GM18519 (cell line): ENCODE data around the gene CCDC169.
"Not testable (repeated sequence)": the region's sequence is repeated elsewhere in the genome, so short reads cannot be mapped to it uniquely, and the experiment has no call there.

Experiments used
- ATAC-seq: cut with Tn5 transposase; IDR thresholded peaks from one replicate; pipeline ENCODE4 v1.9.1; 2021; ENCODE audit warnings: mild to moderate bottlenecking, moderate library complexity; ENCODE audit not compliant: unreplicated experiment, low FRiP score

The CCDC169 gene

GRCh38 chr13:36319793-36320192, 22.2 kb upstream of the CCDC169 start:
- not testable (repeated sequence) for ATAC-seq

DNA sequence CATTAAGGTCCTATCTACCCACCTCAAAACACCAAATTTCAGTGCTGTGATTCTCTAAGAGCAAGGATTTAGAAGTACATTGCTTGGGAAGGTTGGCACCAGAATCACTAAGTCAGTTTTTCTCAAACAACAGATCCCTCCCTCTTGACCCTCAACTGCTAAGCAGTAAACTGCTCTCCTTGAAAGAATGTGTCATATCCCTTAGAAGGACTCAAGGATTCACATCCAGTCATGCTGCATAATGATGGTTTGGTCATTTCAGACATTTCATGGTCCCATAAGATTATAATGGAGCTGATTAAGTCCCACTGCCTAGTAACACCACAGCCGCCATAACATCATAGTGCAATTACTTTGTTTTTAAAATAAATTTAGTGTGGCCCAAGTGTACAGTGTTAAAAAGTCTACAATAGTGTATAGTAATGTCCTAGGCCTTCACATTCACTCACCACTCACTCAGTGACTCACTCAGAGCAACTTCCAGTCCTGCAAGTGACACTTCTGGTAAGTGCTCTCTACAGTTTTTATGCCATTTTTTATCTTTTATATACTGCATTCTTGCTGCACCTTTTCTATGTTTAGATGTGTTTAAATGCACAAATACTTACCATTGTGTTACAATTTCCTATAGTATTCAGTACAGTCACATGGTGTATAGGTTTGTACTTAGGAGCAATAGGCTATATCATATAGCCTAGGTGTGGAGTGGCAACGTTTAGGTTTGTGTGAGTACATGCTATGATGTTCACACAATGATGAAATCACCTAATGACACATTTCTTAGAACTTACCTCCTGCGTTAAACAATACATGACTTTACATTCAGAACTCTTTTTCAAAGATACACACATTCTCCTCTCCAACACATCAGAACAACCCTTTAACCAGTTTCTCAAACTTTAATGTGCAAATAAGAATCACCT, 15.7 kb upstream of the CCDC169 start:
- no peak for ATAC-seq

- ATAC-seq, result no peak
Measured at GRCh38 chr13:36310417-36311108, 12.9 kb upstream of the CCDC169 start.

DNA sequence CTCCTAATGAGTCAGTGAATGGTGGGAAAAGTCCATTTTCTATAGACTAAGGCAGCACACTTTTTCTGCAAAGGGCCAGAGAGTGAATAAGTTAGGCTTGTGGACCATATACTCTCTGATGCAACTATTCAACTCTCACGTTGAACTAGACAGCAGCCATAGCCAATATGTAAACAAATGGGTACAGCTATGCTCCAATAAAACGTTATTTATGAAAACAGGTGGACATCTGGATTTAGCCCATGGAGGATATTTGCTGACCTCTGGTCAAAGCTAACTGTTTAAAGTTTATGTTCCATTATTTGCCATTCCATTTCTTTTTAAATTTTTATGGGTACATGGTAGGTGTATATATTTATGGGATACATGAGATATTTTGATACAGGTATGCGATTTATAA, 4.7 kb upstream of the CCDC169 start:
- no peak for ATAC-seq

DNA sequence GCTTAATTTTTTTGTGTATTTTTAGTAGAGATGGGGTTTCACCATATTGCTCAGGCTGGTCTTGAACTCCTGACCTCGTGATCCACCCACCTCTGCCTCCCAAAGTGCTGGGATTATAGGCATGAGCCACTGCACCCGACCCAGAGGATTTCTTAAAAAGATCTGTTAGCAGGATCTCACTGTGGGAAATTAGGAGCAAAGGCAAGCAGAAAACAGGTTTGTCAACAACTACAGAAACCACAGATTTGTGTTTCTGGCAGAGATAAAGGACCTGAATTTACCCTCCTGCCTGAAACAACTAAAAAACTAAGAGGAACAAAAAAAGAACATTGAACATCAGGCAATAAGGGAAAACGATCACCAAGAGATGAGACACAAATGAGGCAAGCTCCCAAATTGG, 1.9 kb upstream of the CCDC169 start:
- not testable (repeated sequence) for ATAC-seq

GRCh38 chr13:36298535-36299068, 988 bp upstream of the CCDC169 start:
- no peak for ATAC-seq

DNA sequence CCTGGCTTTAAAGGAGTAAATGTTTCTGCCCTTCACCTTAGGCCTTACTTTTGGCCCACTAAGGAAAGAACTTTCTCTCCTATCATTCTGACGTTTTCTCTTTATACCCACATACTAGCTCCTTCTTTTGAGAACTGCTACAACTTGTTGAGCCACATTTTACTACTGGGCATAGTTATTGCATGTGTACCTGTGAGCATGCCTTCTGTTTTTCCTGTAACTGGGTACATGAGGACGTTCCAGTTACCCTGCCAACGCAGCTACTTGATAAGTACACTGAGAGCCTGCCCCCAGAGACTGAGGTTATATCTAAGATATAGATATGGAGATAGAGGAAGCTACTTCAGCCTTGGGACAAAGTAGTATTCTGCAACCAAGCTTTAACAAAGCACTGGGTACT, 3.5 kb downstream of the CCDC169 start:
- no peak for ATAC-seq

DNA sequence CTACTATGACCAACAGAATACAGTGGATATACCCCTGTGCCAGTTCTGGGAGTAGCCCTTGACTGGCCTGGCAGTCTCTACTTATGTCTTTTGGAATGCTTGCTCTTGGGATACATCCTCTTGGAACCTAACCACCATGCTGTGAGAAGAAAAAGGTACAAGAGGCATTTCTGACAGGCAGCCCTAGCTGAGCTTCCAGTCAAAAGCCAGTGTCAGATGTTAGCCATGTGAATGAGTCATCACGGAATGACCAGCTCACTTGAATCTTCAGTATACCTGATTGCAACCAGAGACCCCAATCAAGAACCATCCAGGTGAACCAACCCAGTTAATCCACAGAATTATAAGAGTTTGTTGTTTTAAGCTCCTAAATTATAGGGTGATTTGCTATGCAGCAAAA, 4.1 kb downstream of the CCDC169 start:
- ATAC-seq, result no peak

- no peak for ATAC-seq
Measured at GRCh38 chr13:36288794-36289391, 8.7 kb downstream of the CCDC169 start.

DNA sequence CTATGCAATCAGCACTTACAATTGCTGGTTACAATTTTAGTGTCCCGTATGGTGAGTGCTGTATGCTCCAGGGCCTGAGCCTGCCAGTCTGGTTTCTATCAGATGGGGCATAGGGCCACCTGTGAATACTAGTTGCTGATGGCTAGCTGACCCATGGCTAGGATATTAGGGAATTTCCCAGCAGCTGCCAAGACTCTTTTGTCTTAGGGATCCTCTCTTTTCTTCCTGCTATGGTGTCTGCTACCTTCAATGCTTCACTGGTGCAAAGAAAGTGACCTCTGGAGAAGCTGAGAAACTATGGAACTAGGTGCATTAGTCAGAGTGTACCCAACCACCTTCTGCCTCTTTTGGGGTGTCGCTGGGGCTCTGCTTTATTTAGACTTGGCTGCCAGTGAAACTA, 11.6 kb downstream of the CCDC169 start:
- ATAC-seq, result no peak

- no peak for ATAC-seq
Measured at GRCh38 chr13:36282821-36283432, 14.7 kb downstream of the CCDC169 start.

- ATAC-seq, result no peak
Measured at GRCh38 chr13:36275190-36276002, 22.2 kb downstream of the CCDC169 start.

- no peak for ATAC-seq
Measured at GRCh38 chr13:36273431-36273830, 24.2 kb downstream of the CCDC169 start.

GRCh38 chr13:36261976-36262375, 35.6 kb downstream of the CCDC169 start:
- ATAC-seq, result no peak

DNA sequence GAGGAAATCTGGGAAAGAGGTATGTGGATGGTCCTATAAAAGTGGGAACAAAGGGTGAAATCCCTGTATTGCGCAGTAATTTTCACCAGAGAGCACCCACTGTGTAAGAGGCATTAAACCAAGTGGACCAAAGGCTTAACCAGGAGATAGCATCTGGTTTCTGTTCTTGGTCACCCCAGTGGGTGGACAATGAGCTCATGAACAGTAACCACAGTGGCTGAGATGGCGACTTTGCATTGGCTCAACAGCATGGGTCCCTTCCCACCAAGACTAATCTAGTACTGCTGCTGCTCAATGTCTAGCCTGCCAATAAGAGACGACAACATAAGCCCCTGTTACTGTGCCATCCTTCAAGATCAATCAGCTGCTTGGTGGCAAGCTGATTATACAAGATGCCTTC, 36.6 kb downstream of the CCDC169 start:
- no peak for ATAC-seq

DNA sequence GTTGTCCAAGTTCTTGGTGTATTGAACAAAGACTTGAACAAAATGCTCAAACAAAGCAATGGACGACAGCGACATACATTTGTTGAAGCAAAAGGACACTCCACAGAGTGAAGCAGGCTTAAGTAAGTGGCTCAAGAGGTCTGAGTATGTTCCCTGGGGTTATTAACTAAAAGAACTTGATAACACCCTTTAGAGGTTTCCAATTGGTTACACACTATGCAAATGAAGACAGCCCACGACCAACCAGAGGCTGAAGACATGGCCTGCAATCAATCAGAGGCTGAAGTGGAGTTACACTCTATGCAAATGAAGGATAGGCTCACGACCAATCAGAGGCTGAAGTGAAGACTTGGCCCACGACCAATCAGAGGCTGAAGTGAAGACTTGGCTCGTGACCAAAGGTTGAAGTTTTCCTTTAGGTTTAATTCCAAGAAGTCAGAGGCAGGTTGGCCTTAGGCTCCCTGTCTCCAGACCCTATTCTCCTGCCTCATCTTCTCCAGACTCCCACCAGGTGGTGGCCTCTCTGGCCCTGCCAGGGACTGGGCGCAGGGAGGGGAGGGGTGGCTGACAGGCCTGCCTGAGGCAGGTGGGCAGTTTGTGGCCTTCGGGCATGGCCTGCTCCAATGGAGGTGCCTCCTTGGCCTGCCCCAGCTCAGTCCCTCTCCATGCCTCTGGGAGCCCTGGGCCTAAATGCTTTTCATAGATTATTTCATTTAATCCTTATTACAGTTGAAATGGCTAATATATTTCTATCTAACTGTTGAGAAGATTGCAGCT, 38.1 kb downstream of the CCDC169 start:
- no peak for ATAC-seq

DNA sequence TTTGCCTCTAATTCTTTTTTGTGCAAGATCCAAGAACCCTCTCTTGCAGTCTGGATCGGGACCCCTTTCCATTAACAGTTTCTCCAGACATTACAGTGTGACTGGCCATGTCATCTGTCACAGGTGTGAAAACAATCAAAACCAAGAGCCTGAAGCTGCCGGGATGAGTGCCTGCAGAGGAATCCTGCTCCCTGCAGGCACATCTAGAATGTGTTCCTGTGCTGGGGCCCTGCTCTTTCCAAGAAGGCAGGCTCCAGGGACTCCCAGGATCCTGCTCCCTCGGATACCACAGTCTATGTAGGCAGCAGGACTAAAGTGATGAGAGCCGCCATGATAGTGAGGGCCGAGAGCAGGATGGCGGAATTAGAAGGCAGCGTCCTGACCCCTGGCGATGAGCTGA, 38.8 kb downstream of the CCDC169 start:
- ATAC-seq, result no peak

- ATAC-seq, result no peak
Measured at GRCh38 chr13:36251526-36251925, 46.1 kb downstream of the CCDC169 start.

DNA sequence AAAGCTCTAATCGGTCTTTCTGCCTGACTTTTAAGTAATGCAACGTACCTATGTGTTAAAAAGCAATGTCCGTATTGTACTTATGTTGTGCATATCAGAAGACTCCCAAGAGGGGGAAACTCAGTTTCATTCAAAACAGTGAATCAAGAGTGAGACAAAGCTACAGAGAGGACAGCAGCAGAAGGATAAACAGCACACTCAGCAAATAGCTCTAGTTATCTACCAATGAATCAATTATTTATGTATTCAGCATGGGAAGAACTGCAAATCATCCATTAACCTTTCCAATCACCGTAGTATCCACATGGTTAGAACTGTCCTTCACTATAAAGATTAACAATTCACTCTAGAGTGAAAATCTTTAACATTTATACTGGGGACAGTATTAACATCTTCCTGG, 46.6 kb downstream of the CCDC169 start:
- no peak for ATAC-seq
